Endodermal cell (in vitro differentiated cells): Measurements from ENCODE around the gene CABLES2. TPM values are rescaled to one million over a fixed set of nuclear protein-coding genes. Genes with fewer than 3 reads are reported as not detected.

ENCODE experiments used
- DNase-seq: peaks from one replicate; pipeline ENCODE4 v3.0.0-alpha.2; 2017
- H3K27ac ChIP-seq: 2 replicates; pipeline ENCODE4 v1.5.1; 2013; ENCODE audit warnings: mild to moderate bottlenecking, low read depth, low read length, moderate library complexity
- H3K27me3 ChIP-seq: 2 replicates; pipeline ENCODE4 v1.6.1; 2013; ENCODE audit warnings: mild to moderate bottlenecking, low read length, moderate library complexity; ENCODE audit not compliant: insufficient read depth, control insufficient read depth, poor library complexity, severe bottlenecking
- H3K36me3 ChIP-seq: 2 replicates; pipeline ENCODE4 v1.7.0; 2013; ENCODE audit warnings: mild to moderate bottlenecking, low read length, moderate library complexity; ENCODE audit not compliant: control insufficient read depth, insufficient read depth
- H3K4me1 ChIP-seq: one replicate; pipeline ENCODE4 v1.7.0; 2013; ENCODE audit warnings: low read length; ENCODE audit not compliant: control insufficient read depth, insufficient read depth
- H3K4me3 ChIP-seq: 2 replicates; pipeline ENCODE4 v1.5.1; 2013; ENCODE audit warnings: mild to moderate bottlenecking, low read length, moderate library complexity
- H3K9ac ChIP-seq: 2 replicates; pipeline ENCODE4 v1.6.1; 2013; ENCODE audit warnings: mild to moderate bottlenecking, low read length, moderate library complexity; ENCODE audit not compliant: poor library complexity, severe bottlenecking; ENCODE audit errors: extremely low read depth
- H3K9me3 ChIP-seq: 2 replicates; pipeline ENCODE4 v1.6.1; 2013; ENCODE audit warnings: mild to moderate bottlenecking, low read length, moderate library complexity; ENCODE audit not compliant: control insufficient read depth
- H3K27ac Mint-ChIP-seq: 2 replicates; pipeline ENCODE4 v1.8.0; 2020; ENCODE audit warnings: mixed read lengths
- H3K27me3 Mint-ChIP-seq: 2 replicates; pipeline ENCODE4 v1.8.0; 2021; ENCODE audit warnings: mild to moderate bottlenecking, mixed read lengths; ENCODE audit not compliant: insufficient read depth
- H3K36me3 Mint-ChIP-seq: 2 replicates; pipeline ENCODE4 v1.8.0; 2020; ENCODE audit warnings: low read depth, mixed read lengths
- H3K4me1 Mint-ChIP-seq: 2 replicates; pipeline ENCODE4 v1.8.0; 2020; ENCODE audit warnings: mixed read lengths
- H3K4me3 Mint-ChIP-seq: 2 replicates; pipeline ENCODE4 v1.8.0; 2020; ENCODE audit warnings: mild to moderate bottlenecking, moderate library complexity, mixed read lengths
- H3K9me3 Mint-ChIP-seq: 2 replicates; pipeline ENCODE4 v1.8.0; 2020; ENCODE audit warnings: mild to moderate bottlenecking, mixed read lengths
- CTCF ChIP-seq: fragments of 200-600 bp; sonication (generic); conservative IDR thresholded peaks from 2 replicates; pipeline ENCODE4 v1.5.0; 2021; ENCODE audit warnings: antibody characterized with exemption, mild to moderate bottlenecking
- WGBS, 2 experiments: methylation state at CpG; one replicate each; pipeline versions ENCODE4 v1.1.5 to v1.1.7; 2013; ENCODE audit warnings: missing lambda C conversion rate in 2 of 2, mixed read lengths in 1 of 2; ENCODE audit not compliant: insufficient coverage in 1 of 2, insufficient read length in 1 of 2; 5-methylcytosine and 5-hydroxymethylcytosine counted together
- total RNA-seq, 2 donors: library from RNA; stranded (reverse); fragmentation: NEBNext Ultra II Directional in 1 of 2; extraction: Animal tissue kit (Norgen Biotek cat#: 25700) in 1 of 2; gene quantifications; 2 replicates in 1 of 2; 3 replicates in 1 of 2; pipeline ENCODE4 v1.2.1, GENCODE V29; 2021

Gene CABLES2
- total RNA-seq, 2 donors from 2014 or later, result 10.4 to 15.6 TPM

GRCh38 chr20:62446481-62446880 is 39.4 kb upstream of the CABLES2 start:
- Histone ChIP-seq H3K36me3 (no peaks in the 10 kb centered on the region), H3K4me1 (no peaks in the 10 kb centered on the region), H3K27ac (no peak overlapping the region), H3K27me3 (no peaks in the 10 kb centered on the region), H3K9ac (no peak overlapping the region), H3K9me3 (no peaks in the 10 kb centered on the region), H3K4me3 (no peak overlapping the region)
- H3K27ac Mint-ChIP-seq, result no peak overlapping the region
- H3K4me3 Mint-ChIP-seq, result no peak overlapping the region
- 50 to 86% methylated on average over 1 to 12 of the region's 12 CpGs for WGBS, 2 experiments
- no peak for TF ChIP-seq CTCF
- no peaks in the 10 kb centered on the region for H3K27me3 Mint-ChIP-seq
- DNase-seq, result no peak
- H3K36me3 Mint-ChIP-seq, result no peaks in the 10 kb centered on the region
- H3K4me1 Mint-ChIP-seq, result no peaks in the 10 kb centered on the region
- no peaks in the 10 kb centered on the region for H3K9me3 Mint-ChIP-seq

- WGBS, 2 experiments, result 90 to 91% methylated on average over 8 to 28 of the region's 36 CpGs
- no peak for TF ChIP-seq CTCF
- Histone ChIP-seq H3K9ac (no peak overlapping the region), H3K9me3 (no peaks in the 10 kb centered on the region), H3K27ac (no peak overlapping the region), H3K27me3 (no peaks in the 10 kb centered on the region), H3K4me3 (no peak overlapping the region), H3K4me1 (no peaks in the 10 kb centered on the region), H3K36me3 (no peaks in the 10 kb centered on the region)
- Mint-ChIP-seq H3K36me3 (no peaks in the 10 kb centered on the region), H3K4me1 (no peaks in the 10 kb centered on the region), H3K9me3 (no peaks in the 10 kb centered on the region), H3K27me3 (no peaks in the 10 kb centered on the region), H3K4me3 (no peak overlapping the region), H3K27ac (no peak overlapping the region)
- no peak for DNase-seq
Observed at GRCh38 chr20:62445553-62446340, 38.7 kb upstream of the CABLES2 start.

DNA sequence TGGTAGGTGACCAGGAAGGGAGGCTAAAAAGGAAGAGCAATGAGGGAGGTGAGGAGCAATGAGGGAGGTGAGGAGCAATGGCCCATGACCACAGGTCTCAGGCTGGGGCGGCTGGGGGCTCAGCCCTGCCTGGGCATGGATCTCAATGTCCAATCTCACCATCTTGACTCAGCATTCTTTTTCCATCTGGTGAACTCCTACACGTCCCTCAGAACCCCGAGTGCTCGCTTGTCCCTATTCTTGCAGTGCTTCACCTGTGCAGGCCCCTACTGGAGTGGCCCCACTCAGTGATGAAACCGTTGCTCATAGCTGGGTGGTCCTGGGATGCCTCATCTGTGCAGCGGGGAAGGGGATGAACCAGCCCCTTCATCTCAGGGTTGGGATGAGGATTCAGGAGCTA is 37.2 kb upstream of the CABLES2 start:
- Mint-ChIP-seq H3K27ac (no peak overlapping the region), H3K4me3 (no peak overlapping the region), H3K9me3 (no peaks in the 10 kb centered on the region), H3K36me3 (no peaks in the 10 kb centered on the region), H3K4me1 (no peaks in the 10 kb centered on the region), H3K27me3 (no peaks in the 10 kb centered on the region)
- no peak for TF ChIP-seq CTCF
- no peak overlapping the region for H3K4me3 ChIP-seq
- WGBS, 2 experiments, result 91 to 95% methylated on average over 4 to 6 of the region's 6 CpGs
- no peaks in the 10 kb centered on the region for H3K4me1 ChIP-seq
- no peaks in the 10 kb centered on the region for H3K27me3 ChIP-seq
- no peaks in the 10 kb centered on the region for H3K9me3 ChIP-seq
- H3K27ac ChIP-seq, result no peak overlapping the region
- H3K36me3 ChIP-seq, result no peaks in the 10 kb centered on the region
- H3K9ac ChIP-seq, result no peak overlapping the region
- no peak for DNase-seq
